Activated T-helper 2 cell treated with anti-CD3 and anti-CD28 coated beads, Interferon-gamma antibody, Interleukin-2, Interleukin-4, amounts not matched to agents 10 μg/mL and 5 μg/mL and 100 μg/mL, durations not matched to agents 14 hours and 24 hours and 36 hours (primary cell): ENCODE measurements around the gene GATAD2A. TPM values are rescaled to one million over a fixed set of nuclear protein-coding genes. Genes with fewer than 3 reads are reported as not detected.
A peak's percentile ranks its signal among the peaks of the same experiment; 100 is the strongest.

Source experiments
- DNase-seq: peaks from one replicate; pipeline ENCODE4 v3.0.0; 2021; ENCODE audit warnings: low spot score
- H3K27ac Mint-ChIP-seq: one replicate; pipeline ENCODE4 v1.8.0; 2021; ENCODE audit warnings: mixed read lengths
- H3K27me3 Mint-ChIP-seq: one replicate; pipeline ENCODE4 v1.8.0; 2021; ENCODE audit warnings: low read depth, mixed read lengths
- H3K36me3 Mint-ChIP-seq: one replicate; pipeline ENCODE4 v1.8.0; 2021; ENCODE audit warnings: low read depth, mixed read lengths
- H3K4me1 Mint-ChIP-seq: one replicate; pipeline ENCODE4 v1.8.0; 2021; ENCODE audit warnings: low read depth, mixed read lengths
- H3K4me3 Mint-ChIP-seq: one replicate; pipeline ENCODE4 v1.8.0; 2021; ENCODE audit warnings: low read depth, mild to moderate bottlenecking, moderate library complexity, mixed read lengths
- H3K9me3 Mint-ChIP-seq: one replicate; pipeline ENCODE4 v1.8.0; 2021; ENCODE audit warnings: mixed read lengths
- intact Hi-C: fragments of 100-400 bp; cut with micrococcal nuclease; formaldehyde crosslinking; loops from one replicate; pipeline ENCODE4 v1.15.1; 2023
- total RNA-seq: library from RNA; stranded (reverse); gene quantifications from 2 replicates; pipeline ENCODE4 v1.2.3, GENCODE V29; 2022

The GATAD2A gene
- total RNA-seq, 1 donor from 2014 or later, result 128 TPM

GRCh38 chr19:19499272-19499995 is 94.0 kb downstream of the GATAD2A start:
- Mint-ChIP-seq H3K4me3 (no peak overlapping the region), H3K36me3 (peaks cover 64% of the 10 kb centered on the region), H3K27ac (no peak overlapping the region), H3K4me1 (no peaks in the 10 kb centered on the region), H3K27me3 (no peaks in the 10 kb centered on the region), H3K9me3 (no peaks in the 10 kb centered on the region)
- intact Hi-C loops, result no loop called here
- DNase-seq, result no peak

- Mint-ChIP-seq H3K27ac (no peak overlapping the region), H3K36me3 (peaks cover 65% of the 10 kb centered on the region), H3K27me3 (no peaks in the 10 kb centered on the region), H3K9me3 (no peaks in the 10 kb centered on the region), H3K4me3 (no peak overlapping the region), H3K4me1 (no peaks in the 10 kb centered on the region)
- intact Hi-C loops, result no loop called here
- DNase-seq, result no peak
Measured at GRCh38 chr19:19500975-19501644, 95.6 kb downstream of the GATAD2A start.

GRCh38 chr19:19501798-19502197 is 96.3 kb downstream of the GATAD2A start:
- Mint-ChIP-seq H3K4me1 (no peaks in the 10 kb centered on the region), H3K27me3 (no peaks in the 10 kb centered on the region), H3K27ac (no peak overlapping the region), H3K9me3 (no peaks in the 10 kb centered on the region), H3K36me3 (peaks cover 64% of the 10 kb centered on the region), H3K4me3 (no peak overlapping the region)
- intact Hi-C loops, result no loop called here
- DNase-seq, result no peak

- H3K27me3 Mint-ChIP-seq, result no peaks in the 10 kb centered on the region
- intact Hi-C loops, result no loop called here
- no peak for DNase-seq
- H3K27ac Mint-ChIP-seq, result no peak overlapping the region
- H3K4me3 Mint-ChIP-seq, result no peak overlapping the region
- H3K36me3 Mint-ChIP-seq, result peaks cover 64% of the 10 kb centered on the region
- no peaks in the 10 kb centered on the region for H3K9me3 Mint-ChIP-seq
- no peaks in the 10 kb centered on the region for H3K4me1 Mint-ChIP-seq
Measured at GRCh38 chr19:19502281-19502680, 96.8 kb downstream of the GATAD2A start.

- intact Hi-C loops, result no loop called here
- Mint-ChIP-seq H3K4me1 (no peaks in the 10 kb centered on the region), H3K9me3 (no peaks in the 10 kb centered on the region), H3K4me3 (no peak overlapping the region), H3K27ac (no peak overlapping the region), H3K27me3 (no peaks in the 10 kb centered on the region), H3K36me3 (peaks cover 67% of the 10 kb centered on the region)
- no peak for DNase-seq
Measured at GRCh38 chr19:19502808-19503602, 97.5 kb downstream of the GATAD2A start.

GRCh38 chr19:19504754-19505668 is 99.5 kb downstream of the GATAD2A start:
- no peaks in the 10 kb centered on the region for H3K9me3 Mint-ChIP-seq
- H3K4me1 Mint-ChIP-seq, result no peaks in the 10 kb centered on the region
- H3K27me3 Mint-ChIP-seq, result no peaks in the 10 kb centered on the region
- H3K4me3 Mint-ChIP-seq, result no peak overlapping the region
- intact Hi-C loops, result no loop called here
- DNase-seq, result no peak
- H3K36me3 Mint-ChIP-seq, result peaks cover 63% of the 10 kb centered on the region
- no peak overlapping the region for H3K27ac Mint-ChIP-seq

GRCh38 chr19:19505669-19506326 is 100.3 kb downstream of the GATAD2A start:
- Mint-ChIP-seq H3K36me3 (peaks cover 61% of the 10 kb centered on the region), H3K27me3 (no peaks in the 10 kb centered on the region), H3K9me3 (no peaks in the 10 kb centered on the region), H3K4me1 (no peaks in the 10 kb centered on the region), H3K27ac (no peak overlapping the region), H3K4me3 (no peak overlapping the region)
- intact Hi-C loops, result no loop called here
- DNase-seq, result no peak

GRCh38 chr19:19506592-19506991 is 101.1 kb downstream of the GATAD2A start:
- no peak for DNase-seq
- H3K36me3 Mint-ChIP-seq, result peaks cover 57% of the 10 kb centered on the region
- H3K27ac Mint-ChIP-seq, result no peak overlapping the region
- no peak overlapping the region for H3K4me3 Mint-ChIP-seq
- intact Hi-C loops, result no loop called here
- no peaks in the 10 kb centered on the region for H3K9me3 Mint-ChIP-seq
- no peaks in the 10 kb centered on the region for H3K4me1 Mint-ChIP-seq
- no peaks in the 10 kb centered on the region for H3K27me3 Mint-ChIP-seq

- Mint-ChIP-seq H3K27me3 (no peaks in the 10 kb centered on the region), H3K9me3 (no peaks in the 10 kb centered on the region)
Measured at GRCh38 chr19:19507354-19507753, 101.9 kb downstream of the GATAD2A start.

GRCh38 chr19:19508217-19508616 is 102.7 kb downstream of the GATAD2A start:
- Mint-ChIP-seq H3K4me1 (no peaks in the 10 kb centered on the region), H3K9me3 (no peaks in the 10 kb centered on the region), H3K4me3 (no peak overlapping the region), H3K36me3 (peaks cover 43% of the 10 kb centered on the region), H3K27me3 (no peaks in the 10 kb centered on the region), H3K27ac (no peak overlapping the region)
- intact Hi-C loops, result no loop called here
- no peak for DNase-seq

More at GRCh38 chr19:19507354-19507753, 101.9 kb downstream of the GATAD2A start:
- Mint-ChIP-seq H3K36me3 (peaks cover 51% of the 10 kb centered on the region), H3K4me3 (no peak overlapping the region), H3K4me1 (no peaks in the 10 kb centered on the region), H3K27ac (no peak overlapping the region)
- intact Hi-C loops, result no loop called here
- no peak for DNase-seq

GRCh38 chr19:19510432-19510831 is 105.0 kb downstream of the GATAD2A start:
- H3K27ac Mint-ChIP-seq, result no peak overlapping the region
- intact Hi-C loops, result no loop called here
- no peak overlapping the region for H3K4me3 Mint-ChIP-seq
- no peaks in the 10 kb centered on the region for H3K27me3 Mint-ChIP-seq
- no peak for DNase-seq
- H3K36me3 Mint-ChIP-seq, result peaks cover 31% of the 10 kb centered on the region
- no peaks in the 10 kb centered on the region for H3K9me3 Mint-ChIP-seq
- no peaks in the 10 kb centered on the region for H3K4me1 Mint-ChIP-seq

- Mint-ChIP-seq H3K4me3 (peak overlapping the region; percentile 39), H3K27ac (no peak overlapping the region), H3K9me3 (no peaks in the 10 kb centered on the region), H3K4me1 (no peaks in the 10 kb centered on the region), H3K36me3 (peaks cover 17% of the 10 kb centered on the region), H3K27me3 (no peaks in the 10 kb centered on the region)
- DNase-seq, result no peak
- intact Hi-C loops, result no loop called here
Measured at GRCh38 chr19:19513682-19514081, 108.2 kb downstream of the GATAD2A start.
